Fibroblast of skin of abdomen (primary cell): ENCODE data around the gene FLRT2.

Experiments
- DNase-seq: peaks from one replicate; pipeline ENCODE4 v3.0.0-alpha.2; 2013

The FLRT2 gene

DNA sequence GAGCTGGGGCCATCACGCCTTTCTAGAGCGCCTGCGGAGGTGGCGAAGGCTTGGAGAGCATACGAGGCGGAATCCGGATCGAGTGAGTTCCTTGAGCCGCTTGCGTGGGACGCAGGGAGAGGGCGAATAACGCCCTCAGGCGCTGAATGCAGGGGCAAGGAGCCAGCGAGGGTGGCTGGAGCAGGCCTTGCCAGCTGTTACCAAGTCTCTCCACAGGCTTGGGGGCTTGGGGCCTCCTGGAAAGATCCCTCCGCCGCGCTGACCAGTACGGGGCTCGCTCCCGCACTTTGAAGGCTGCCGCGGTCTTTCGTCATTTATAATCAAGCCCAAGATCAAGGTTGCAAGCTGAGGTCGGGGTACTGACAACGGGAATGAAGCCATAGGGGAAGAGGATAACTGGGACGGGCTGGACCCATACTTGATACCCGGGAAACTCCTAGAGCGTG, 1.2 kb downstream of the FLRT2 start:
- DNase-seq: peak; percentile 83

DNA sequence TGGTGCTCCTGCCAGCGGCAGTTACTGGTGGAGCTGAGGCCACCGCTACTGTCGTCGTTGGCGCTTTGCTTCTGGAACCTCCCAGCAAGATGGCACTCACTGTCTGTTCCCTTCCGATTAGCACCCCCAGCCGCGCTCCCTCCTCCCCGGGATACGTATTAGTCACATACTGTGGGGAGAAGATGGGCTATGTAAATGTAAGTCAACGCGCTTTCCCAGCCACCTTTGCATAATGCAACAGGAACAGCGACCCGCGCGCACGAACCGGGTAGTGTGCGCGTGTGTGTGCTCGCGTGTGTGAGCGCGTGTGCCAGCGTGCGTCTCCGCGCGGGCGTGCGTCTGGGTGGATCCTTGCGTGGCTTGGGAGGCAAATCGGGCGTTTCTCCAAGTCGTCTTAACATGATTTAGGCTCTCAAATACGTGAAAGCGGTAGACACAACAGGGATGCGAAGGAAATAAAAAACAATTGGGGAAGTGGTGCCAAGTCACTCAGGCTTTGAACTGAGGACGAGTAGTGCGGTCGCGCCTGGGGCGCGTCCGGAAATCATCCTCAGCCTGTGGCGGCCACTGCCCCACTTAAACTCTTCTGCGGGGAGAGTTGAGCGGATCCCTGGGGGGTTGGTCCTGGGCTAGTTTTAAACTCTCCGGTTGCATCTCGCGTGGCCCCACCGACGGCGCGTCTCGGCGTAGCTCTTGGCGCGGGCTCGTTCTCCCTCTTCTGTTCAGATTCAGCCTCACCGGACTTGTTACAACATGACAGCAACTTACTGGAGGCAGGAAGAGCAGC, 1.8 kb downstream of the FLRT2 start:
- peak; percentile 88 for DNase-seq

DNA sequence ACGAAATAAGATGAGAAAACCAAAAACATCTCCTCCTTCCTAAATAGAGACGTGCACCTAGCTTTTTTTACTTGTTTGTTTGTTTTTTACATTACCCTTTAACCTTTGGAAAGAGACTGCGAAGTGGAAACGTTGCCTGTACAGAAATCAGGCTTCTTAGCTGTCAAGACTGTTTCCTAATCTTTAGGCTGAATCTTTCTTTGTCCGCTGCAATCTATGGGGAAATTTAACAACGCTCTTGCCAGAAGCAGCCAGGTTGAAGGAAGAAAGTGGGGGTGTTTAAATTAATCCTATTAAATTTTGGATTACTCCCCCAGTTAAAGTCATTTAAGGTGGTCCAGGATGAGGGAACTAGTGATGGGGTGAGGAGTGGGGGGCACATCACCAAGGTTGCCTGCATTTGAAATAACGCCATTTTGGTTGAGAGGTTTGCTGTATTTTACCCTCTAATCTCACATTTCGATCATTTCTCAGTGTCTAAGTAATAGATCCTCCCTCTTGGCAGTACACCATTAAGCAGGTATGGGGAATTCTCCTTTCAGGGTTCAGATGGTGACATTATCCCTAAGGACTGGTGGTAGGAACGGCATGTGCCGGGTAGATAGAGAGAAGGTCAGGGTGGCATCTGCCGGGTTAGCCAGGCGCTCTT, 2.6 kb downstream of the FLRT2 start:
- no peak for DNase-seq

DNA sequence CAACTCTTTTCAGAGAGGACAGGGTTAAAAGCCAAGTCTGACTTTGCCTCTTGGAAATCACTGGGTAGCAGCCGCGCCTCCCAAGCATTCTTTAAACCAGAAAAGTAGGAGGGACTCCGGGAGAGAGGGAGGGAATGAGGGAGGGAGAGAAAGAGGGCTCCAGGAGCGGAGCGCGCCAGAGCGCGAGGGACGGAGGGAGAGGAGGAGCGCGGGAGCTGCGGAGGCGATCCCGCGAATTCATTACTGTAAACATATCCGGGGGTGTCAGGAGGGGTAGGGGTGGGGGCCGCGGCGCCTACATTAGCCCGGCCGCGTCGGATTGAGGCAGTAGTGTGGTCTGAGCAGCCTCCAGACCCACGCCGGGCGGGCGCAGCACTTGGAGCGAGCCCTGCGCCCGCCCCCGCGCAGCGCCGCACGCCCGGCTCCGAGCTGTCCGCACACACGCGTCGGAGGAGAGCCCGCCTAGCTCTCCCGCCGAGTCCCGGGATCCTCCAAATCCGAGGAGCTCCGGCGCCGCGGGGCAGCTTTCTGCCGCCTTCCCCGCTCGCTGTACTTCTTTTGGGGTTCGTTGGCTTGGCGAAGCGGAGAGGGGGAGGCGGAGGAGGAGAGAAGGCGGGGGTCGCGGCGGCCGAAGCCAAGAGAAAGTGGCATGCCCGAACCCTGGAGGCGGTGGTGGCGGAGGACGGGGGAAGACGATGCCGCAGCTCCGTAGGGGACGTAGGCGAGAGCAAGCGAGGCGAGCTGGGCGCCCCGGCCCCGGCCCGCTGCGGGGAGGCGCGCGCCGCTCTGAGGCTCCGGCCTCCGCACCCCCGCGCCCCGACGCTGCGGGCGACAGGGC, 3.3 kb downstream of the FLRT2 start:
- DNase-seq: peak; percentile 91

DNA sequence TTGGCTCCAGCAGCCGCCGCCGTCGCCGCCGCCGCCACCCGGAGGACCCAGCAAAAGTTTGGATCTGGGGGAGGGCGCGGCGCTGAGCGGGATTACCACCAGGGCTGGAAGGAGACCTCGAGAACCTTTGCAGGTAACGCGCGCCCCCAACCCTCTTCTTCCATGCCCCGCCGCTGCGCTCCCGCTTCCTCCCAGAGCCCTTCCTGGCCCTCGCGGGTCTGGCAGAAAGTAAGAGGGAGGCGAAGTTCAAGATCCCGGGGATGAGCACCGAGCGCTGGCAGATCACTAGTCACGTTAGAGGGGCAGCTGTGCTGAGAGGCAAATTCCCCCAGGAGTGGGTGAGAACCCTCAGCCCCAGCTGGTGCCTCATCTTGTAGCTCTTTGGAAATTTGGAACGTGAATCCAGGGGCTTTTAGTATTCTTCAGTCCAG, 3.9 kb downstream of the FLRT2 start:
- peak; percentile 31 for DNase-seq

DNA sequence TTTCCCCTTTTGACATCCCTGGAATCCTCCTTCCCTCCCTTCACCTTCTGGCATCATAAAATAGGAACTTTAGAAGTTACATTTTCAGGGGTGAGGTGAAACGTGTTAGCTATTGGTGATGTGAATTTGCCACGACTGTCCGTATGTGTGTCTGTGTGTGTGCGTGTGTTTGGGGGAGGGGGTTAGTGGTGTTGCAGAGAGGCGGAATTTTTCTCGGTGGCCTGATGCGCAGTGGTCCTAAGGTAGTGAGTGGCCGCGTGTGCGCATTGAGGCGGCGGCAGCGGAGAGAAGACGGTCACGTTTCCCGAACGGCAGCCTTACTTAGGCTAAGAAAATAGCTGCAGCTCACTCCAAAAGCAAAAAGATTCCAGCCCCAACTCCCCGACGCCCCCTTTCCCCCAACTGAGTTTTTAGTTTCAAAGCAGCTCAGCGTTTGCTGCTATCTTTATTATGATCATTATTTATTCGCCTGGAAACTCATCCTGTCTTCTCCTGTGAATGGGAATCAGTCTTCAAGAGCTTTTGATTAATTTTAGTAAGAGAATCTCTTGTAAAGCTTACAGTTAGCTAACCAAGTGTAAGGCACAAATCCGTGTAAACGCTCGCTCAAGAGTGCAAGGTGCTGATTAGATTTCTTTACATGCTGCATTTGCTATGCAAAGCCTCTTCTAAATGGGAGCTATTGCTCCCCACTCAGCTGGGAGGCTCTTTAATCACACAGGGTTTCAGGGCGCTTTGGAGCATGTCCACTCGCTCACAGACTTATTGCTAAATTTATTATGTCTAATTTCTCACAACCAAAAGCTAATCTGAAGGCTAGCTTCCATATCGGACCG, 4.7 kb downstream of the FLRT2 start:
- peak; percentile 27 for DNase-seq

DNA sequence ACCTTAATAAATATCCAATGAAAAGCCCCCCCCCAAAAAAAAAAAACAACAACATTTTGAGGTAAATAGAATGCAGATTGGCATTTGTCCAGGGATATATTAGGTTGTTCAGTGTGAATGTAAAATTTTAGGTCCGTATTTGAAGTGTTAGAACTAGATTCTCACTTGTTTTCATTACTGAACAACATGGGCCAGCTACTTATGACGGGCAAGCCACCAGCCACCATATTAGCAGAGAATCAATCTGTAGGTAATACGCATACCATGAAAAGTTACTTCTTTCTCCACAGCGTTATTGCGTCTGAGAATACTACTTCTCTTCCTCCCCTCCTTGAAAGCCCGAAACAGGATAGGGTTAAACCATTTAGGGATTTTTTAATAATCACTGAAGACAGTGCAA, 5.4 kb downstream of the FLRT2 start:
- peak; percentile 2 for DNase-seq

DNA sequence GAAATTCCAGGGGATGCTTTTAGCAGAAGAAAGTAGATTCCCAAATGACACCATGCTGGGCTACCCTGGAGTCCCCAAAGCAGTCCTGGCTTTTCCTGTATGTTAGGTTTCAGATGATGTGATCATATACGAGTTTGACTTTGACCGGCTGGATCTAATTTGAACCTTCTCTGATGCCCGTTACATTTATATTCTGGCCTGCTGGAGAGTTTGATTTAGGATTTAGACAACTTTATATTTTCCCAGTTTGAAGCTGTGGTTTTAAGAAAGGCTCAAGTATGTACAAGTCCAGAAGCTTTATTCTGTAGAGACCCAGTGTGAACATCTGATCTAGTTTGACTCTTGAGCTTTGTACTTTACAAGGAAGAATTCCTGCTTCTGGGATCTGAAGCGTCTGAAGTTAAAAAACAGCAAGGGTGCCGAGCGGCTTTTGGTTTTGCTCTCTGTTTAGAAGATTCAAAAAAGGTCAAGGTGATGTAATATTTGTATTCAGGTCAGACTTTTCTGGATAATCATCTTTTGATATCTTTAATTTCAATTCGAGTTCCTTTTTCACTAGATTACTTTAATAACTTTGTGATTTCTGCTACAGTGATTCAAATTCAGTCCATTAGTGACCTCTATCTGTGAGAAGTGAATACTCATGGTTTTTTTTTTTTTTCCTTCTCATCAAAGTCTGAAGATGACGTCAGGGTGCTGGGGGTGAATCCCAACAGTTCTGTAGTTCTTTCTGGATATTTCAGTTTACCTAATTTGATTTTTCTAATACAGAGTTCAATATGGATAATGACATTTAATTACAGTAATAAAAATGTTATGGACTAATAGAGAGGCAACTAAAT, 6.3 kb downstream of the FLRT2 start:
- peak; percentile 68 for DNase-seq

DNA sequence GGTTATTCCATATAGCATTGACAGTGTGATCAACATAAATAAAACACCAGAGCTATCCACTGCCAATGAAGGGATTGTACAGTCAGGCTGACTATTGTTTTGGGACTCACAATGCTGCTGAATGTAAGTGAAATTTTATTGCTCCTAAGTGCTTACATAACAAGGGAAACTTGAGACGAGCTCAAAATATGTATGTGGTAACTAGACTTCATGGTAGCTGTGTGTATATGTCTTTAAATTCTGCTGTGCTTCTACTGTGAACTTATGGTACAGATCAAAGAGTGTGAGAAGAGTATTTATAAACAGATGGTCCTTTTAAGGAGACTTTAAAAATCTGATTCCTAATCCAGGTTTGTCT, 6.9 kb downstream of the FLRT2 start:
- peak; percentile 48 for DNase-seq

DNA sequence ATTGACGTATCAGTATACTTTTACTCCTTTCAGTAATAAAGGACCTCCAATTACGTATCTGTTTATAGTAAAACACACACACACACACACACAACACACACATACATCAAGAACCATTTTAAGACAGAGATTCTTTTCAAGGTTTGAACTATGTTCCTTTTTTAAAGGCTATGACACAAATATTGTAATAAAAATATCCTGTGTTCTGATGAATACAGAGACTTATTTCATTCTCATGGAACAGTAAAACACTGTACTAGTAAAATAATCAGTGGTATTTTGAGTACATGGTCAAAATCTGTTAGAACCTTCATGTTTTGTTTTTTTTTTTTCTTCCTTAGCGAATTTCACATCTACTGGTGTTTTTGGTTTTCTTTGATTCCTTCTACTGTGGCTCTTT, 7.6 kb downstream of the FLRT2 start:
- DNase-seq: no peak

DNA sequence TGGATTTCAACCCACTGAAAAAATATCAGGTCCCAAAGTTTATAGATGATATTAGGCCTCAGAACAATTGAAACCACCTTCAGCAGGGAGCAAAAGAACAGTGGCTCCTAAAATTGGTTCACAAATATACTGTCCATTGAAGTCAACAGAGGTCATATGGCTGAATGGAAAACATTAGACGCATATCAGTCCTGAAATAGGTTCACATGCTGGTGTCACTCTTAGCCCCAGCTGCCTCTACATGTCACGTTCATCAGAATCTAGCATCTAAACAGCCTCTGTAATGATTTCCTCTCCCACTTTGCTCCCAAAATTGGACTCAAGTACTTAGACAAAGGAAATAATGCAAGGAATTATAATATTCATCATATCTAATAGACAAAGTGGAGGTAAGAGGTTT, 8.7 kb downstream of the FLRT2 start:
- DNase-seq: no peak

DNA sequence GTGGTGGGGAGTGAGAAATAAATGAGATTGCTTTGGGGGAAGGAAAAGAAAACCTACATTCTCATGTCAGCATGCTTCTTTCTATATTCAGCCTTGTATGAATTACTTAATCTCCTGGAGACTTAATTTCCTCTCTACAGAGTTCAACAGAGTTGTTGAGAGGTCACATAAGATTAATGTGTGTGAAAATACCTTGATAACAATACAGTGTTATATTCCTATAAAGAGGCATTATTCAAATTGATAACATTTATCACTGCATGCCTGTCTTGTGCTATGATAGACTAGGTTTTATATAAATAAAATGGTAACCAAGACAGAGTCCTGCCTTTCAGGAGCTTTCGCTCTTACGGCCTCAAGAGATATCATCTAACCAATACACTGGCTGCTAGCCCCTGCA, 9.6 kb downstream of the FLRT2 start:
- no peak for DNase-seq

DNA sequence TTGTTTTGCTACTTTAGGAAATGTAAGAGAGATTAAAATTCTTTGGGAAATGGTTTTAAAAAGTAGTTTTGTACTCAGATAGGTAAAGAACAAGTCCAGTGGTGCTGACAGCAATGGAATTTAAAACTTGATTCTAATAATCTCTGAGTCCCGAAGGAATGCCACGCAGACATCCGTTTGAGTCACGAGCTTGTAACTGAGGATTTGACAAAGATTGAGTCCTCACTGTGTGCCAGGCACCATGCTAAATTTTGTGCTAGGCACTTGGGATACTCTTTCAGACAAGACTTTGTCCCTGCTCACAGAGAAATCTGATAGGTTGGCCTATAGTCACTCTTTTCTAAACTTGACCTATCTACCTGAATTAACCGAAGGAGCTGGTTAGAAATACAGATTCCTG, 12.7 kb downstream of the FLRT2 start:
- no peak for DNase-seq

DNA sequence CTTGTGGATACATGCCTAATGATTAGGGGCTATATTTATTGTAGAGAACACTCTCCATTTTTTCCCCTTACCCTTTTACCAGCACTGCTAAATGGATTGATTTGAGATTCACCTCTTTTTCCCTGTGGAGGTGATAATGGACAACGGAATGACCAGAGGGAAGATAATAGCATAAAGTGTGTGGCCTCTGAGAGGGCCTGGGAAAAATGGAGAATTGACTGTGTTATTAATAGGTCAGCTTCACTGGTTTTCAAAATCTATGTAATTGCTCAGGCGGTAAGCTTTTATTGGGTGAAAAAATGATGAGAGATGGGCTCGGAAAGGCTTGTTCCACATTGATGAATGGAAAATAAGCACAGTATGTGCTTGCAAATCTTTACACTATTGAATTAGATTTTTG, 15.8 kb downstream of the FLRT2 start:
- DNase-seq: no peak

DNA sequence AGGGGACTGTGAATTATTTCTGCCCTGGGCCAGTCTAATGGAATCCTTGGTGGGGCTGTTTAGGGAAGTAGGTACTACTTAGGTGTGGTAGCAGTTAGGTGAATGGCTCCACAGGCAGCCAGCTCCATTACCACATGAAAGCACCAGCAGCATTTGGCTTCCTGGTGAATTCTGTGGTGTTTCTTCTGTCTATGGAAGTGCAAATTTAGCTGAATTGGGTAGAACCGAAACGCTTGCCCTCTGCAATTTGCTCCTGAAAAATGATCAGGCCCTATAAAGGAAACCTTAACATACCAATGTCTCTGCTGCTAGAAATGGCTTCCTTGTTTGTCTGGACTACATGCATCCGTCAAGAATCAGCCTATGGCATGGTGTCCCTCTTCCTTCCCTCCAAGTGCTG, 16.4 kb downstream of the FLRT2 start:
- DNase-seq: no peak

DNA sequence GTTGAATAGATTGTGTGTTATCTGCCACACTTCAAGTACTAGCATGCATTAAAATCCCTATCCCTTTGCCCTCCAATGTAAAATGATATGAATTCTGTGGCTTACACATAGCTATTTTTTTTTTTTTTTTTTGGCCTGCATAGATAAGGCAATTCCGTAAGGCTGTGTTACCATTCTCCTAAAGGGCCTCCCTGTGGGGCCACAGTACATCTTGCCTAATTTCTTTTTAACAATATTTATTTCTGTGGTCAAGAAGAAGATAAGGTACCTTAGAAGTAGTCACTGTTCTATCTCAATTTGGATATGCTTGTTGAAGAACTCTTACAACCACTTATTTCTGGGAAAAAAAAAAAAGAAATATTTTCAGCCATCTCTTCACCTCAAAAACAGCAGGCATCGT, 19.8 kb downstream of the FLRT2 start:
- no peak for DNase-seq

DNA sequence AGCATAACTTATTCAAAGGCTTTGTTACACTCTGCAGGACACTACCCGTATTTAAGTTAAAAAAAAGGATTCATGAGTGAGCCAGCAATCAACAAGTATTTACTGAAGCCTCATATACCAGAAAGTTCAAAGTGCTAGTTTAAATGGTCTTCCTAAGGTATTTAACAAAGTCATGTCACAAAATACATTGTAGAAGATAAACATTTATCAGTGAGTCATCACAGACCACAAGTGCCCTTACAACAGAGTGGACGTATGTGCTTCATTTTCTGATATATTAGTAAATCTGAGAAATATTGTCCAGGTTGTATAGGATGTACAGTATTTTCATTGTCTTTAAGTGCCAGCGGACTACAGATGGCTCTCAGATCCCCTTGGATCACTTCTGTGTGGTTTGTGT, 24.2 kb downstream of the FLRT2 start:
- no peak for DNase-seq

DNA sequence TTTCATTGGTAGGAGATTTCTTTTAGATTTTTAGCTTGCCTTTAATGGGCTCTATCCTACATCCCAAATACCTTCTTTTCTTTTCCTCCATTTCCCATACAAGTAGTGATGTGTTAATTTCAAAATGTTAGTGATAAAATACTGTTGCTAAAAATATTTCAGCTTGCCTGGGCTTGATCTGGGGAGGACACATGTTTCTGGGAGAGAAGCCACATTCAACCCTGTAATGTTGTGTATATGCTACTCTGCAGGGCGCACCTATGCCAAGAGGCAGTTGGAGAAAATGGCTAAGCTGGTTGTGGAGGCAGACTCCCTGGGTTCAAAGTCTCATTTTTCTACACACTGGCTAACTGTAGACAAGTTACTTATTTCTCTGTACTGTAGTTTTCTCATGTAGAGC, 26.3 kb downstream of the FLRT2 start:
- DNase-seq: no peak

DNA sequence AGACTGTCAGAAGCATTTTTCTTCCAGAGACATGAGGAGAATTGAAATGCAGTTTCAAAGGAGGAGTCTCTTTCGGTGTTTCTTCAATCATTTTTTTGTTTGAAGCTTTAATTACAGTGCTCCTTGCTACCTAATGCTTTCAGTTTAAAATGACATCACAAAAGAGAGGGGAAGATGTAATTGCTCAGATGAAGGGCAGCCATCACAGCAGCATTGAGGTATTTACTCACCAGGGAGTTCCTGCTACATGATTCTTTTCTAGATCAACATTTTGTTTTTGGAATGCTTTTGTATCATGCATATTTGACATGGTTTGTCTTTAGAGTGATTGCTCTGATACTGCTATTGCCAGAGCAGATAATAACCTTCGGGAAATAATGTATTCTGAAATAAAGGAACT, 28.6 kb downstream of the FLRT2 start:
- no peak for DNase-seq

DNA sequence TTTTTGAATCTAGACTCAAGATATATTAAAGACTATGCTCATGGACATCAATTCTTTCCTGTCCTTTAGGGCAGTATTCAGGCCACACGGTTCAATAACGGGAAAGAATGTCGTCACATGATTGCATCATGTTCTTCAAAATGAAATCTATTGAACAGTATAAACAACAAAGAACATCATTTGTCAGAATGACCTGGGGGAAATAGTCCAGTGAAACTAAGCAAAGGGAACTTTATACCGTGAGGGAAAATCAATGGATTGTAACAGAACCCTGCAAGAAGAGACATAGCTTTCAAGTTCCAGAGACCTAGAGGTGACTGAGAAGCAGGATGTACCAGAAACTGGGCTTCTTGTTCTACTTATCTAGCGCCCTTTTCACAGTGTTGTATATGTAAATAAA, 32.7 kb downstream of the FLRT2 start:
- DNase-seq: no peak

DNA sequence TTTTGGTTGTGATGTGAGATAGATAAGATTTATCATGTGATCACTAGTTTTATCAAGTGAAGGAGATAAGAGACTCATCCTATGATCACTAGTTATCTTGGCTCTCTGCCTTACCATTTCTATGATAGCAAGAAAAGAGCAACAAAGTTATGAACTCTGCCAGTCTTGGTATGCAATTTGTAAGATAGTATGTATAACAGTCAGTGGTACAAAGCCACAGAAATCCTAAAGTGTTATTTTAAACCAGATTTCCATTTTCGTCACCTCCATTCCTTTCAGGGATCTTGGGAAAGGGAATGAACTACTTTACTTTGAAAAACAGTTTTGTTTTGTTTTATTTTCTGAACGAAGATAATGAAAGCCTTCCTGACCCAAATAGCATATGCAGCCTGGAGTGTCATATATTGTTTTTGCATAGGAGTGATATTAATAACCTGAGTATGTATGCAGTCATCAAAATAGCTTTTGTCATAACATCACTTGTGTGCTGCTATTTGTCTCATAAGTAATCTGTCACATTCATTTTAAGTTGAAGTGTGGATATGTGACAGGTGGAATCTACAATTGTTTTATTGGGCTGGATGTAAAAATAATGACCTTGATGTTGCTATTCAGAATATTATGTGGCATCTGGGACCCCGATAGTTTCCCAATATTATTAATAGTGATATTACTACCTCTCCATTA, 35.0 kb downstream of the FLRT2 start:
- DNase-seq: no peak
